NCI-H1930 (cell line): ENCODE data around the gene MAPKAPK2.
"Not testable (repeated sequence)": the region's sequence is repeated elsewhere in the genome, so short reads cannot be mapped to it uniquely, and the experiment has no call there.

Source experiments
- DNase-seq, 2 experiments: peaks; one replicate each; lab custom pipeline; 2025; lab: John Stamatoyannopoulos, UW

Gene MAPKAPK2

DNA sequence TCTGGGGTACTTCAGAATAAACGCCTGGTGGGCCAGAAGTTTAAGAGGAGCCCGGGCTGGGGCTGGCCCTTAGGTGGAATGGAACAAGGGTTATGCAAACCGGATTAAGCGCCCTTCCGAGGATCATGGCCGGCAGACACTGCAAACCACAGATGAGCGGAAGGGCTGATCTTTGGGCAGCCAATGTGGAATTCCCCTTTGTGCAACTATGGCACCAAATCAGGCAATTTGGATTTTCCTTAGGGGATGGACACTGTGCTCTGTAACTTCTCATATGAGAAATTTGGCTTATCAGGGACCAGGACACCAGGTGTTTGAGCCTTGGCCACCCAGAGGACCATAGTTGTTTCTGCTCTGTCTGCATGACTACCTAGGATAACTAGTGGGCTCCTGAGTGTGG lies 93.3 kb downstream of the MAPKAPK2 start:
- DNase-seq = no peak

DNA sequence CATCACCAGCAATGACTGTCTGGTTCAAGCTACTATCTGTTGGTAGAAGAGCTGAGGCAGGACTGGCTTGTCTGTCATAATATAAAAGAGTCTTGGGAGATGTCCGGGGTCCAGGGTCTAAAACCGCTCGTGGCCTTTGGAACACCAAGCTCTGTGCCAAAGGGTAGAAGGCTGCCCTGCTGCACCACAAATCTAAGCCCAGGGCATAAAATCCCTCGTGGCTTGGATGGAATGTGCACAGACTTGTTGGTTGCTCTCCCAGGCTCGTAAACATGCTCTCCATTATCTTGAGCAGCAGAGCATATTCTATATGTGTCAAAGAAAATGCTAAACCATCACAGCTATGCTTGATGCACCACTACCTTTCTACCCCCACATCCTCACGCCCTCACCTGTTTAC lies 94.2 kb downstream of the MAPKAPK2 start:
- not testable (repeated sequence) for DNase-seq

DNA sequence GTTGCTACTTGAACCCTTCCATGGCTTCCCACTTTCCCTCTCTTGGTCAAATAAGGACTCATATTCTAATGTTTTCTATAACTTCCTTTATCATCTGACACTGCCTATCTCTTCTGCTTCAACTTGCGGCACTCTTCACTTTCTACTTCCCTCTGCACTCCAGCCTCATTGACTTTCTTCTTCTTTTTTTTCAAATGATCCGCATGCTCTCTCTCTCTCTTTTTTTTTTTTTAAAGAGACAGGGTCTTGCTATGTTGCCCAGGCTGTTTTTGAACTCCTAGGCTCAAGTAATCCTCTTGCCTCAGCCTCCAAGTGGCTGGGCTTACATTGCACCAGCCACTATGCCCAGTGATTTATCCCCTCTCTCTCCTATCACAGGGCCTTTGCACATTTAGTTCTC lies 94.9 kb downstream of the MAPKAPK2 start:
- DNase-seq = no peak

DNA sequence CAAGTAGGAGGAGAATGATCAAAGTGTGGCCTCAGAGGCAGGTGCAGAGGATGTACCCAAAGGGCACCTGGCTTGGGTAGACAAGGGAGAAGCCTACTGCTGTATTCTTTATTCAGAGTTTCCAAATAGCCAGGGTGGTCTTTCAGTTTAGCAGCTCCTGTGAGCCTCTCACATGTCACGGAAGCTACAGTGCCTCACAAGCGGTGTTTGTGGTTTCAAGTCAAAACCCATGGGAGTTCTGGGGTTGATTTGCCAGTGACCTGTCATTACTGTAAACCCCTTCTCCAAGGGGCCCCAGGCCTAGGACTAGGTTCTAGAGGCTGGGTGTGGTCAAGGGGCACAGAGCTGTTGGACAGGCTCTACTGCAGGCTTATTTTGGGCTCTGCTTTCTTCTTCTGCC lies 97.7 kb downstream of the MAPKAPK2 start:
- no peak for DNase-seq

DNA sequence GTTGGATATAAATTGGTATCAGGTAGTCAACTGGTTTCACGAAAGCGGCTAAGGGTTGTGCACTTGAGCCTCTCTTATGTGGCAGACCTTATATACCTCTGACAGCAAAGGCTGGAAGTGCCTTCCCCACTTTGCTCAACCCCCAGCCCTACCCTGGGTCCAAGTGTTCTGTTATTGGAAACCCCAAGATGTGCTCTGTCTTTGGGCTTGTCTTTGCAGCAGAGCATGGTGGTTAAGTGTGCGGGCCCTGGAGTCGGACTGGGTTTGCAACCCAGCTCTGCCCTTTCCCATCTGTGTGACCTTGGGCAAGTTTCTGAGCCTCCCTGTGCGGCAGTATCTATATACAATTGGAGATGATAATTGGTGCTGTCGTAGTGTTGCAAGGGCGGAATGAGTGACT lies 98.8 kb downstream of the MAPKAPK2 start:
- no peak for DNase-seq
